Measurements from ENCODE around the gene KCNJ4.
"Not testable (repeated sequence)": the region's sequence is repeated elsewhere in the genome, so short reads cannot be mapped to it uniquely, and the experiment has no call there.

KCNJ4 gene

DNA sequence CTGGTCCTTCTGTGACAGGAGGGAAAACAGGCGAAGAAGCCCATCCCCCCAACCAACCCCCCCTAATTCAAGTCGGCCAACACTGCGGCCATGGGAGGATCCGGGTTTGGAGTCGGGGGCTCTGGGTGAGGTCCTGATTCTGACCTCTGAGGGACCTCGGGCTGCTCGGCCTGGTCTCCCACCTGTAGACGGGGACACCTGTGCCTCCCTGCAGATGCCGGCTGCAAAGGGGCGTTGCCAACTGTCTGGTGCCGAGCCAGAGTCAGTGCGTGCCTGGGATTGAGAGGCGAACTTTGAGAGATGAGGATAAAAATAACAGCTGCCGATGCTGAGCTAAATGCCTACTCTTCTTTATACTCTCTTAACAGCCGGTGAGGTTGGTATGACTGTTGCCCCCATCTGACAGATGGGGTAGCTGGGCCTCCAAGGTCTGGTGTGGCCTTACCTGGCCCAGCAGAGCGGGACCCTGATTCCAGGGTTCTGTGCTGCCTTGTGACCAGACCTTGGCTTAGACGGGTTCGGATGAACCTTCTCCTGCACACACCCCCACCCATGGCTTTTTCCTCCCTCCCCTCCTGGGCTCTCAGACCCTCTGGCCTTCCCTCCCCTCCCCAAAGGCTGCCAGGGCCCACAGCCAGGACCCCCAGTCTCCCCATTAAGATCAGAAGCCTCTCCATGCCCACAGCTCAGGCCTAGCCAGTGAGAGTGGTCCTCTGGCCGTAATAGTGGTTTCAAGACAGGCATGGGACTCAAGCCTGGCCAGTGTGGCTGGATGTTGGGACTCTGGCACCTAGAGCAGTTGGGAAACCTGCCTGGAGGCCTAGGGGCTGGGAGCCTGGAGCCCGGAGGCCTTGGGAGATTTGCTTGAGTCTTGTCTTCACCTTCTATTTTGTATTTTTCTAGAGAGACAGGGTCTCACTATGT is 41.7 kb downstream of the KCNJ4 start:
- no peak for TF ChIP-seq ZNF274 (IDR thresholded peaks at IDR 0.05; ENCODE audit: low read depth, low read length)
- no peak overlapping the region for H3K4me3 ChIP-seq (ENCODE audit: low read length)

DNA sequence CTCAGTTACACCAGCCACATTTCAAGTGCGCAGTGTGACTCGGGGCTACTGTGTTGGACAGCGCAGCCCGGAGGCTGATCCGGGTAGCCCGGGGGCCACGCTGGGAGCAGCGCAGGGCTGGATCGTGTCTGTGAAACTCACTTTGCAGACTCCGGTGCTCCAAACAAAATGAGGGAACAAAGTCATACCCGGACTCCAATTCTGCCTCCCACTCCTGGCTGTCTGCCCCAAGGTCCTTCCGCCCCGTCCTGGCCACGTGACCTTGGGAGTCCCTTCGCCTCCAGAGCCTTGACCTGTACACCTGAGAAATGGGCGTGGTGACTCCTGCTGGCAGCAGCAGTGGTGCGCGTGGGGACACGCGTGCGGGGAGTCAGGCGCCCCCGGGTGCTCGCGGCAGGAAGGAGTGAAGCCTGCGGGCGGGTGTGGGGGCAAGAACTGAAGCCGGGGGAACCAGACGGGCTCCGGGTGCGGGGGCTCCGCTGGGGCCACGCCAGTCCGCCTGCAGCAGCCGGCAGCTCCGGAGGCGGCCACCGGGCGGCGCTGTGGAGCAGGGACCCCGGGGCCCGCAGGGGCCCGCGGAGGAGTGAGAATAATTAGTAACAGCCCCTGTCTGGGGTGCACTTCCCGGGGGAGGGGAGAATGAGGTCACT is 42.4 kb downstream of the KCNJ4 start:
- no peak for TF ChIP-seq ZNF274 (IDR thresholded peaks at IDR 0.05; ENCODE audit: low read depth, low read length)
- H3K4me3 ChIP-seq (ENCODE audit: low read length): no peak overlapping the region

DNA sequence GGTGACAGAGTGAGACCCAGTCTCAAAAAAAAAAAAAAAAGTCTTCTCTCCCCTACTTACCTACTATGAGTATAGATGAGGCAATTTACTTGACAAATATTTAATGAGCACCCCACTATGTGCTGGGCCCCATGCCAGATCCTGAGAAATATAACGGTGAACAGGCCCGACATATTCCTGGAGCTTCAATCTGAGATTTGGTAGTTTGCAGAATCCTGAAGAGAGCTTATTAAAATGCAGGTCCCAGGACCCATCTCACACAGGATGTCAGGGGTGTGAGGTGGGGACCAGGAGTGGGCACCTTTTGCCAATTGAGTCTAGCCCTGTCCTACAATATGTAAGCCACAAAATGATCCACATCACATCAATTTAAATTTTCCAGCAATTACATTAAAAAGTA is 44.0 kb downstream of the KCNJ4 start:
- TF ChIP-seq ZNF274 (IDR thresholded peaks at IDR 0.05; ENCODE audit: low read depth, low read length): no peak
- H3K4me3 ChIP-seq (ENCODE audit: low read length): no peak overlapping the region

DNA sequence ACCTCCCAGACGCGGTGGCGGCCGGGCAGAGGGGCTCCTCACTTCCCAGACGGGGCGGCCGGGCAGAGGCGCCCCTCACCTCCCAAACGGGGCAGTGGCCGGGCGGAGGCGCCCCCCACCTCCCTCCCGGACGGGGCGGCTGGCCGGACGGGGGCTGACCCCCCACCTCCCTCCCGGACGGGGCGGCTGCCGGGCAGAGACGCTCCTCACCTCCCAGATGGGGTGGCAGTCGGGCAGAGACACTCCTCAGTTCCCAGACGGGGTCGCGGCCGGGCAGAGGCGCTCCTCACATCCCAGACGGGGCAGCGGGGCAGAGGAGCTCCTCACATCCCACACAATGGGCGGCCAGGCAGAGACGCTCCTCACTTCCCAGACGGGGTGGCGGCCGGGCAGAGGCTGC is 45.1 kb downstream of the KCNJ4 start:
- H3K4me3 ChIP-seq (ENCODE audit: low read length): not testable (repeated sequence)

DNA sequence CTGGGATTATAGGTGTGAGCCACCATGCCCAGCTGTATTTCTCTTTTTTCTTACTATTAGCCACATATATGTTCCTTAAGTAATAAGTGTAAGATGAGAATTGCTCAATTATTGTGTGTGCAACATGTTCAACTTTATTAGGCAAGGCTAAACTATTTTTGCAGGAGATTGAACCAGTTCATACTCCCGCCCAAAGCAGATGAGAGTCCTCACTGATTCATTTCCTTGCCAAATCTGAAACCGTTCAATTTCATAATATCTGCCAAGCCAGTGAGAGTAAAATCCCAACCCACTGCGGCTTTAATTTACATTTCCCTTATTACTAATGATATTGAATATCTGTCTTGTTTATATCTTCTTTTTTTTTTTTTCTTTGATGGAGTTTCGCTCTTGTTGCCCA is 48.4 kb downstream of the KCNJ4 start:
- TF ChIP-seq ZNF274 (IDR thresholded peaks at IDR 0.05; ENCODE audit: low read depth, low read length): no peak
- no peak overlapping the region for H3K4me3 ChIP-seq (ENCODE audit: low read length)

DNA sequence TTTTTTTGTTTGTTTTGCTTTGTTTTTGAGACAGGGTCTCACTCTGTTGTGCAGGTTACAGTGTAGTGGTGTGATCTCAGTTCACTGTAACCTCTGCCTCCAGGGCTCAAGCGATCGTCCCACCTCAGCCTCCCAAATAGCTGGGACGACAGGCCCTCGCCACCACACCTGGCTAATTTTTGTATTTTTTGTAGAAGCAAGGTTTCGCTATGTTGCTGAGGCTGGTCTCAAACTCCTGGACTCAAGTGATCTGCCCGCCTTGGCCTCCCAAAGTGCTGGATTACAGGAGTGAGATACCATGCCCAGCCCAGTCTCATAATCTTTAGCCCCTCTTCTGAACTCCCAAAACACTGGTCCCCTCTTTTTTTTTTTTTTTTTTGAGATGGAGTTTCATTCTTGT is 50.6 kb downstream of the KCNJ4 start:
- no peak for TF ChIP-seq ZNF274 (IDR thresholded peaks at IDR 0.05; ENCODE audit: low read depth, low read length)
- no peak overlapping the region for H3K4me3 ChIP-seq (ENCODE audit: low read length)

DNA sequence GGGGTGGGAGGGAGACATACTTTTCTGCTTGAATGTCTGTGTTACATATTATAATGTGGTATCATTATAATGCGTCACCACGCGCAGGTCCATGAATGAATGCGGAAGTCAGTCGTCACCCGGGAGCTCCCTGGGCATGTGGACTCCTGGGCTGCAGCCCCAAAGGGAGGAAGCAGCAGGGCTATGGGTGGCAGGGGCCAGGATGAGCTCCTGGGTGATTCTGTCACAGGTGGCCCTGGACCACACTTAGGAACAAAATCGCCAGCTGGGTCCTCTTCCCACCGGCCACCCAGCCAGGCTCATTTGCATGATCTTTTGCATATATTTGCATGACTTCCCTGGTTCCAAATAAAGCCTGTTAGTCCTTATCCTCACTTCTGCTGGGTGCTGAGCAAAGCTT is 51.2 kb downstream of the KCNJ4 start:
- no peak overlapping the region for H3K4me3 ChIP-seq (ENCODE audit: low read length)
- TF ChIP-seq ZNF274 (IDR thresholded peaks at IDR 0.05; ENCODE audit: low read depth, low read length): no peak

DNA sequence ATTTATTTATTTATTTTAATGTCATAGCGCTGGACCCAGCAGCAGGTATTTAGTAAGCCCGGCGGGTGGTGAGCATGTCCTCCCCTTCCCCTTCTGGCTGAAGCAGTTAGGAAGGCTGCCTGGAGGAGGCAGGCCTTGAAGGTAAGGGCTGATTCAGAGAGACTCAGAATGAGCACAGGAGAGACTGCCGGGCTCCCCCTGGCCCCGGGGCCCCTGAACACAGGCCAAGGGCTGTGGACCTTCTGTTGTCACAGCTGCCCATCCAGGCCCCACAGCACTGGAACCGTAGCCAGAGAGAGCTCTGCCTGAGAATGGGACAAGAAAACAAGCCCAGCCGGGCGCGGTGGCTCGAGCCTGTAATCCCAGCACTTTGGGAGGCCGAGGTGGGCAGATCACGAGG is 52.8 kb downstream of the KCNJ4 start:
- TF ChIP-seq ZNF274 (IDR thresholded peaks at IDR 0.05; ENCODE audit: low read depth, low read length): no peak
- H3K4me3 ChIP-seq (ENCODE audit: low read length): no peak overlapping the region

DNA sequence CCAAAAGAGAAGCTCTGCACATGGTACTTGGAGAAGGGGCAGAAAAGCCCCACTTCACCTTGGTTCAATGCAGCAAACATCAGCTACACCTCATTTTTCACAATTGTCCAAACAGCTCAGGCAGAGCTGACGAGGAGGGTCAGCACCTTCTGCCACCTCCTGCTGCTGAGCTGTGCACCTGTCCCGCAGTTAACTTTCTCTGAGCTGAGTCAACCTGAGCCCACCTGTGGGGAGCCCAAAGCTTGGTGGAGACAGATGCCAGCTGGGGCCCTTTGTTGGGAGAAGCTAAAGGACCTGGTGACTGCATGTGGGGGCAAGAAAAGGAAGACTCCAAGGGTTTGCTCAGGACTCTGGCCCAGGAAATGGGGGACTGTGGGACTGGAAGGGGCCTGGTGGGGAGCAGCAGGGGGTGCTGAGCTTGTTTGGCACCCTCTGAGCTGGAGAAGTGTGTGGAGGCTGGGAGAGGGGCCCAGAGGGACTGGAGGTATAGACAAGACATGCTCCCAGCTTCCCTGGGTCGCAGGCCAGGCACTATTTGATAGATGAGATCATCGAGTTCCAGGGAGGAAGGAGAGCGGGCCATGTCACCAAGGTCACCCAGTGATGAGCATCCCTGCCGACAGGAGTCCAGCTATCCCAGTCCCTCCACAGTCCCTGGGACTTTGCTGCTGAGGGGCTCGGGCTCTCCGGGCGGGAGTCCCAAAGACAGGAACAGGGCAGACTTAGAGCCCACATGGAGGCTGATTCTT is 53.5 kb downstream of the KCNJ4 start:
- no peak overlapping the region for H3K4me3 ChIP-seq (ENCODE audit: low read length)
- no peak for TF ChIP-seq ZNF274 (IDR thresholded peaks at IDR 0.05; ENCODE audit: low read depth, low read length)

DNA sequence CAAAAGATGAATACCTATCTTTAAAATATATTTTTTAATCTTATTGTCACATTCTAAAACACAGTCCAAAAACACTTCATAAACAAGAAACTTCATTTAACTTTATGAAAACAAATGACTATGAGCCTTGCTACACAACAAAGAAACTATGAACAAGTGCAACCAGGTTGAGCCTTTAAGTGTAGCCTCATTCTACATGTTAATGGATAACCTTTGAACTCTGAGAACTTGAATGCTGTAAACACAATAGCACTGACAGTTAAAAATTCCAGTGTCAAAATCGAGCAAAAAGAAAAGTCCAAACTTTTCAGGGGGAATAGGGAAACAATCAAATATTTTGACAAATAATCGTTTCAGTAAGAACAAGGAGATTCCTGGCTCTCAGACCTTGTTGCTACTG is 54.7 kb downstream of the KCNJ4 start:
- not testable (repeated sequence) for H3K4me3 ChIP-seq (ENCODE audit: low read length)

DNA sequence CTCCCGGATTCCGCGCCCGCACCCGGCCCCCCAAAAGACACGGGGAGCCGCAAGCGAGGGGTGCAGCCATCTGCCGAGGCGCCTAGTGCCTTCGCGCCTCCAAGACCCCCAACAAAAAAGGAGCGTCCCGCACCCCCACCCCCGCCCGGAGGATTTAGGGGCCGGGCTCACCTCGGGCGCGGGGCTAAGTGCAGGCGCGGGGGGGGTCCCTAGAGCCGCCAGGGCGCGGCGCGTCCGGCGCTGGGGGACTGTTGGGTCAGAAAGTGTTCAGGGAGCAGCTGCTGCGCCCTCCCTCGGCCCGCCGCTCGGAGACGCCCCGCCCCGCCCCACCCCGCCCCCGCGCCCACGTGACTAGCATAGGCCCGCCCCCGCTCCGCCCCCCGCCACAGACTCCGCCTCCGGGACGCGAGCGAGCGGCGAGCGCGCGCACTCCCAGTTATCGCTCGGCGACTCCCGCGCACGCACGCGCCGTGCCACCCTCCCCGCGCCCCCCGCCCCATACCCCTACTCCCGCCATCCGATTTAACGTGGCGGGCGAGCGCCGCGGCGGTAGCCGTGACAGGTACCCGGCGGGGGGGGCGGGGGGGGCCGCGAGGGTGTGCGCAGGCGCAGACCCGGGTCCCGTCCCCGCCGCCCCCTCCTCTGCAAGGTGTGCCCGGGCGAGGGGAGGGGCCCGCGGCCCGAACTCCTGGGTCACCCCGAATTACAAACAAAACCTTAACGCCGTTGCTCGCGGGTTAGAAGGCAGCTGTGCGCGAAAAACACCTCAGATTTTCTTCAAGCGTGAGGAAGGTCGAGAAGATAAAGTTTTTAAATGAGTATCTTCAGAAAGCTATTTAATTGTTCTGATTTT is 56.2 kb downstream of the KCNJ4 start:
- TF ChIP-seq ZNF274 (IDR thresholded peaks at IDR 0.05; ENCODE audit: low read depth, low read length): no peak
- peak overlapping the region; percentile 93 for H3K4me3 ChIP-seq (ENCODE audit: low read length)

DNA sequence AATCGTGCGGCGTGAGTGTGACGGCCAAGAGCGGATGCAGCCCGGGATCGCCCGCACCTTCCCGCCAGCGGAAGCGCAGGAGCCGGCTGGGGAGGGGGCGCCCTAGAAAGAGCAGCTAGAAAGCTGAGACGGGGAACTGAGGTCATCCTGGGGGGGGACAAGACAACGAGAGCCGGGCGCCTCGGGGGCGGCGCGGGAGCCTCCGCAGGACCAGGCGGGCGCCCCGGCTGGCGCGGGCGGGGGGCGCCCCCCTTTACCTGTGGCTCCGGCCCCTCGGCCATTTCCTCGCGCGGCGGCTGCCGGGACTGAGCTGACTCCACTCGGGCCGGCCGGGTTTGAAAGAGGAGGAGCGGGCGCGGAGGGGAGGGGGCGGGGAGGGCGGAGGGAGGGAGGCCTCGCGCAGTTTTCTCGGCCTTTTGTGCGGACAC is 56.8 kb downstream of the KCNJ4 start:
- H3K4me3 ChIP-seq (ENCODE audit: low read length): peak overlapping the region; percentile 80

DNA sequence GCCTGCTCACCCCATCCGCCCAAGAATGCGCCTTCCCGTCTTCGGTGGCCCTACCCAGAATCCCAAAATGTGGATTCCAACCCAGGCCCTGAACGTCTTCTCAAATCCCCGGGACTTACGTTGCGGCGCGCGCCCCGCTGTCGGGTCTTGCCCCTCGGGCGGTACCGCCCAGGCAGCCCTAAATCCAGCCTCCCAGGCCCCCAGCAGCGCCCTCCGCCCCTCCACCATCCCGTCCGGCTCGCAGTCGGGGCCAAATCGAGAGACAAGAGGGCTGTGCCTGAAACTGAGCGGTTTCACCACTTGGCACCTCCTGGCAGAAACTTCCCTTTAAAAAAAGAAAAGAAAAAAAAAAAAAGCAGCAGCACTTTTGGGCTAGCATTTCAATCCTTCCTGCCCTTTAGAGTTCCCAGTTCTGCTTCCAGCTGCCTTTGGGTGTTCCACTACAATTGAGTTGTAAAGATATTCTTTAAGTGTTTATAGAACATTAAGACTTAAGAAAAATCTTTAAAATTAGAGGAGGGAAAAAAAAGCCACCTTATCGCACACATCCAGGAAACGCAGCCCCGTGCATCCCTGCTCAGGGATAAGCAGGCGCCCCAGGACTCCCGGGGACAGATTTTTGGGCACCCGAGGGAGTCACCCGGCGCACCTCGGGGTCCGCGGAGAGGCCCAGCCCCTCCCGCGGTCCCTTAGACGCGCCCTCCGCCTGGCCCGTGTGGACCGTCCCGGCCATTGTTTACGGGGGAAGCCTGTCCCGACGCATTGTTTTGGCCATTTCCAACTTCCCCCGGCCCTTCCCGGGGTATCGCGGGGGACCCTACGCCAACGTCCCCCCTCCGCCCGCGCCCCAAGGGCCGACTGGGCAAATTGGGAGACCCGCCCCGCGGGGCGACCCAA is 57.6 kb downstream of the KCNJ4 start:
- no peak for TF ChIP-seq ZNF274 (IDR thresholded peaks at IDR 0.05; ENCODE audit: low read depth, low read length)
- H3K4me3 ChIP-seq (ENCODE audit: low read length): peak overlapping the region; percentile 80

DNA sequence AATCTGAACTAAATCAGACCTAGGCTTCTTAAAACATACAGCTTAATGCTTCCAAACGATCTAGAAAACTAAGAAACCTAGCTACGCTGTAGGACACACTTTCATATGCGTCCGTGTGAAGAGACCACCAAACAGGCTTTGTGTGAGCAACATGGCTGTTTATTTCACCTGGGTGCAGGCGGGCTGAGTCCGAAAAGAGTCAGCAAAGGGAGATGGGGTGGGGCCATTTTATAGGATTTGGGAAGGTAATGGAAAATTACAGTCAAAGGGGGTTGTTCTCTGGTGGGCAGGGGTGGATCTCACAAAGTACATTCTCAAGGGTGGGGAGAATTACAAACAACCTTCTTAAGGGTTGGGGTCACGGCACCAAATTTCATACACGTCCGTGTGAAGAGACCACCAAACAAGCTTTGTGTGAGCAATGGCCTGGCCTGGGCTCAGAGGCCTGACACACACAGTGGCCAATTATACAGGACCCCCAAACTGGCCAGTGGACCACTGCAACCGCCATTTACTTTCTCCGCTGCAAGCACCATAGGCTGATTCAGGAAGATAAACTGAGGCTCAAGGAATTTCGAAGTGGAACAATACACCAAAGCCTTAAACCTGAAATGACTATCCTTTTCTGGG is 58.4 kb downstream of the KCNJ4 start:
- H3K4me3 ChIP-seq (ENCODE audit: low read length): peak overlapping the region; percentile 80

DNA sequence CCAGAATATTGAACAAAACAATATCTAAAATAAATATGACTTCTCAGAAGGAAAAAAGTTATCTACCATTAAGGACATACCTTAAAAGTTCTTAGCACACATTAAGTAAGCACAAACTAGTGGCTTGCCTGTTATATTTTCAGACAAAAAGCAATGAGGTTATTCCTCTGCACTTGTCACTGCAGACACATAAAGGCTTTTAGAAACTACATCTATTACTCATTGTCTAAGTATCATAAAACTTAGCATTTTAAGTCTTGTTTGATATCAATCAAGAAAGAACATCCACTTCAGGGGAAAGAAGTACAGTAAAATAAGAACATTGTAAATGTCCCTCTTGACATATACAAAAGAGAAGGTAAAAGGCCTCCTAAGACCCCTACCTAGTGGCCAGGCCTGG is 59.1 kb downstream of the KCNJ4 start:
- H3K4me3 ChIP-seq (ENCODE audit: low read length): peak overlapping the region; percentile 80

DNA sequence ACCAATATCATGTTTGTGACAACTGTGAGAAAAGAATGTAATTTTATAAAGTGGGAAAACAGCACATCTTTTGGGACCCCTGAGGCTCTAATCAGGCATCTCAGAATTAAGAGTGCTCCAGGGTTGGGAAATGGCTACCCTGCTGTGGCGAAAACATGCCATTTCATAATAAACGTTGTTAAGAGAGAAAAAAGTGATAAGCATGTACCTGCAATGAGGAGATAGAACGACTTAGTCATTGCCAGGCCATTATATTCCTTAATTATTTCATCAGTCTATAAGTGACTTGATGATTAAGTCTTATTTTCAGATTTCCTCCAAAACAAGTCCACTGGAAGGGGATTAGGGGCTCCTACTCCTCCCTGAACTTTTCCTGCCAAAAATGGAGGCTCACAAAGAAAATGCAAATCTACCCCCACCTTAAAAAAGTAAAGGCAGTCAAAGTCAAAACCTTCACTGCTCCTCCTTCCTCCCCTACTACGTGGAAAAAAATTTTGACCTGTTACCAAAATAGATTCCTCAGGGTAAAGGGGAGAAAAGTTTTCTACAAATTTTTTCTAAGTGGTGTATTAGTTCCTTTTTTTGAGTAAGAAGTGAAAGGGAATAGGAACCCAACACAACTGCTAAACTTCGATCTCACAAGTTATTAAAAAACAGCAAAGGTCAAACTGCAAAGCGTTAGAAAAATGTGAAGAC is 59.9 kb downstream of the KCNJ4 start:
- H3K4me3 ChIP-seq (ENCODE audit: low read length): peak overlapping the region; percentile 57; the same call in 1 of the 2 replicates

DNA sequence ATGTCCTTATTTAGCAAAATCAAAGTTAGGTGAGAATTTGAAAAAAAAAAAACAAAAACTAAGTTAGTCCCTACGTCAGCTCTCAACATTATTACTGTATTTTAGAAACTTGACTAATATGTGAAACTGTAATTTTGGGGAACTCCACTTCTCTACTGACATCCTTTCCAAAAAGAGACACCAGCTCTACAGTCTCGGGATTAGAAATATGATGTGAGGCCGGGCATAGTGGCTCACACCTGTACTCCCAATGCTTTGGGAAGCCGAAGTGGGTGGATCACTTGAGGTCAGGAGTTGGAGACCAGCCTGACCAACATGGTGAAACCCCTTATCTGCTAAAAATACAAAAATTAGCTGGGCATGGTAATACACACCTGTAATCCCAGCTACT is 65.6 kb downstream of the KCNJ4 start:
- peak overlapping the region; percentile 31; the same call in 1 of the 2 replicates for H3K4me3 ChIP-seq (ENCODE audit: low read length)
